ENCODE measurements around the gene SFXN4. TPM values are rescaled to one million over a fixed set of nuclear protein-coding genes. Genes with fewer than 3 reads are reported as not detected.
A peak's percentile ranks its signal among the peaks of the same experiment; 100 is the strongest.

Gene SFXN4
- total and polyA plus RNA-seq, 2 of the 13 experiments (the other 11 are each of a cell fraction or from before 2014, with no cell fraction given), result 47.7 to 64.9 TPM

- intact Hi-C loops (cut with micrococcal nuclease; ENCODE audit: unreplicated experiment), result no loop called here
- peak; percentile 65; the same call in 1 of the 2 replicates for TF ChIP-seq YEATS4 (CRISPR knock-in tag; IDR thresholded peaks at IDR 0.05; ENCODE audit: borderline replicate concordance)
- no peak for TF ChIP-seq PCBP1 (IDR thresholded peaks at IDR 0.05; ENCODE audit: borderline replicate concordance, low read depth, low read length)
- TF ChIP-seq ZNF282 (IDR thresholded peaks at IDR 0.05; ENCODE audit: partially characterized antibody), result no peak
- TF ChIP-seq ZNF468 (CRISPR knock-in tag; IDR thresholded peaks at IDR 0.05), result no peak
- no peak for TF ChIP-seq ZSCAN30 (CRISPR knock-in tag; IDR thresholded peaks at IDR 0.05)
- peak; percentile 64 for TF ChIP-seq SOX13 (IDR thresholded peaks at IDR 0.05)
- peak in 1 of 2 experiments; percentile 88; a peak in 2 of 4 replicates for TF ChIP-seq SOX13 (CRISPR knock-in tag; conservative IDR thresholded peaks at IDR 0.05 in 1 of 2, IDR thresholded peaks at IDR 0.05 in 1 of 2)
- TF ChIP-seq ZNF121 (CRISPR knock-in tag; IDR thresholded peaks at IDR 0.05), result 0 out of 2 replicates have a peak, but pooled peaks have one; percentile 21
- no peak for TF ChIP-seq ELK4 (CRISPR knock-in tag; IDR thresholded peaks at IDR 0.05; ENCODE audit: borderline replicate concordance)
- no peak for TF ChIP-seq E2F1 (CRISPR knock-in tag; IDR thresholded peaks at IDR 0.05)
- TF ChIP-seq TRIM24 (CRISPR knock-in tag; IDR thresholded peaks at IDR 0.05), result peak; percentile 77; the same call in 1 of the 2 replicates
- TF ChIP-seq ZNF703 (CRISPR knock-in tag; IDR thresholded peaks at IDR 0.05; ENCODE audit: borderline replicate concordance), result no peak
- no peak for TF ChIP-seq GTF3A (CRISPR knock-in tag; conservative IDR thresholded peaks at IDR 0.05)
- no peak for TF ChIP-seq BRF2 (CRISPR knock-in tag; IDR thresholded peaks at IDR 0.05)
- no peak for TF ChIP-seq MEIS2 (CRISPR knock-in tag; IDR thresholded peaks at IDR 0.05)
- no peak for TF ChIP-seq SYNCRIP (IDR thresholded peaks at IDR 0.05; ENCODE audit: insufficient read depth, low read depth, low read length)
- TF ChIP-seq PBX2 (CRISPR knock-in tag; IDR thresholded peaks at IDR 0.05), result no peak
- peak; percentile 61 for TF ChIP-seq DRAP1 (CRISPR knock-in tag; IDR thresholded peaks at IDR 0.05)
Measured at GRCh38 chr10:119113751-119114732, 51.5 kb downstream of the SFXN4 start.

More at GRCh38 chr10:119113751-119114732, 51.5 kb downstream of the SFXN4 start:
- BruUV-seq (replicated peaks), result no TSS peak
- no peak overlapping the region for H2AFZ ChIP-seq (ENCODE audit: low read length)
- H3K27me3 ChIP-seq (ENCODE audit: control insufficient read depth in 1 of 2, insufficient read depth in 2 of 2, low read length in 2 of 2), result no peaks in the 10 kb centered on the region
- H3K36me3 ChIP-seq (replicated peaks in 1 of 2; ENCODE audit: control insufficient read depth in 1 of 2, insufficient read depth in 2 of 2, low read length in 2 of 2), result peaks cover 2 to 5% of the 10 kb centered on the region in 2 experiments; a peak in 2 of 5 replicates
- peak overlapping the region; percentile 7 to 46 (median 14); a peak in 3 of 6 replicates for H3K4me3 ChIP-seq (replicated peaks in 1 of 3; ENCODE audit: insufficient read depth in 1 of 3, low read depth in 2 of 3, low read length in 3 of 3)
- H3K4me2 ChIP-seq (ENCODE audit: low read depth, low read length), result peak overlapping the region; percentile 69
- in situ Hi-C loops (cut with HindIII; ENCODE audit: extremely low pct_ligation_motif_present, low pct_unique_long_range_greater_than_20kb), result no loop called here
- POLR2A ChIA-PET, result interaction anchor here (0.7 to 5.4 kb wide), 17 partner anchors 10 to 203 kb away, joined by 3 to 106 read pairs (median 4); partner anchors contain the start of genes DENND10, NANOS1 and SFXN4
- 14% methylated on average over 8 of the region's 11 CpGs for WGBS (ENCODE audit: low lambda C conversion rate)
- no peaks in the 10 kb centered on the region for H3K9me3 ChIP-seq (ENCODE audit: low read length)
- ATAC-seq, result peak; percentile 96
- DNase-seq (ENCODE audit: low spot score), result peak; percentile 98
- H3K79me2 ChIP-seq (ENCODE audit: insufficient read depth, low read length), result no peaks in the 10 kb centered on the region
- H3K4me1 ChIP-seq (ENCODE audit: insufficient read depth, low read length), result peaks cover 63% of the 10 kb centered on the region
- CTCF ChIA-PET (ENCODE audit: low intra/inter-chr PET ratio, low total read pairs), result no interaction called here
- H3K27ac ChIP-seq (ENCODE audit: extremely low read length, insufficient read depth, low read length), result peak overlapping the region; percentile 98
- H4K20me1 ChIP-seq (ENCODE audit: insufficient read depth, low read length), result no peaks in the 10 kb centered on the region
- peak overlapping the region; percentile 72 for H3K9ac ChIP-seq (ENCODE audit: insufficient read depth, low read depth, low read length)
- peak; percentile 98 for FAIRE-seq
